GM19452 (cell line): ENCODE measurements around the gene SCAMP3.
"Not testable (repeated sequence)": the region's sequence is repeated elsewhere in the genome, so short reads cannot be mapped to it uniquely, and the experiment has no call there.

Experiments
- ATAC-seq: cut with Tn5 transposase; IDR thresholded peaks from one replicate; pipeline ENCODE4 v1.9.1; 2021; ENCODE audit not compliant: unreplicated experiment

SCAMP3 gene

DNA sequence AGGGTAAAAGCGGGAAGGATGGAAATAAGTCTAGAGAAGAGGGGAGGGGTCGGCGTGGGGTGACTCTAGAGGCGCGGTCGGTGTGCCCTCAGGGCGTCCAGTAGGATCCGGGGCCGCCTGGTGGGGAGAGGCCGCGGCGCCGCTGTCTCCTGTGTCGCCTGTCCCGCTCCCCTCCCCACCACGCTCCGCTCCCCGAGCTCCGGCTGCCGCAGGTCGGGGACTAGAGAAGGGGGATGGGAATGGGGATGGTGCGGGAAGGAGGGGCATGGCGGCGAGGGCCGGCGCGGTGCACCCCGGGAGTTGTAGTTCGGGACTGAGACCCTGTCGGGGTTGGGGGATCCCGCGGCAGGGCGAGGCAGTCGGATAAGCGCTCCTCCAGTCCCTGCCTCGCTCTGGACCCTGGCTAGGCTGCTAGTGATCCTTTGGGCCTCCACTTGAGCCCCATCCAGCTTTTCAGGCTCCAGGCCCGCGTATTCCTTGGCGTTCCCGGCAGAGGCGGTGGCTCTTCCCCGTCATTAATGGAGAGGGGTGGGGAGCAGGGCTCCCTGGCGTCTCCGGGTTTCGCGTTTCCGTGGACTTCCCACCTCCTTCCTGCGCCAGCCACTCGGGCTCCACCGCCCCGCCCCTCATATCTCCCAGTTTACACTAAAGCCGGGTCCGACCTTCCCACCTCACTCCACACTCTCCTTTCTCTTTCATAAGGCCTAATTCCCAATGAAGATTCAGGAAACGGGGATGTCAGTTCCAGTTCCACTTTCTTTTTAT lies 6.7 kb downstream of the SCAMP3 start, which contains the start of gene ENTREP3:
Gene ENTREP3 (minus strand): TSS at position 241 of the 765 bp plus-strand sequence. CDS start 606 bp downstream, outside the sequence.
- no peak for ATAC-seq

GRCh38 chr1:155254714-155255242 lies 7.4 kb downstream of the SCAMP3 start:
- ATAC-seq = no peak

DNA sequence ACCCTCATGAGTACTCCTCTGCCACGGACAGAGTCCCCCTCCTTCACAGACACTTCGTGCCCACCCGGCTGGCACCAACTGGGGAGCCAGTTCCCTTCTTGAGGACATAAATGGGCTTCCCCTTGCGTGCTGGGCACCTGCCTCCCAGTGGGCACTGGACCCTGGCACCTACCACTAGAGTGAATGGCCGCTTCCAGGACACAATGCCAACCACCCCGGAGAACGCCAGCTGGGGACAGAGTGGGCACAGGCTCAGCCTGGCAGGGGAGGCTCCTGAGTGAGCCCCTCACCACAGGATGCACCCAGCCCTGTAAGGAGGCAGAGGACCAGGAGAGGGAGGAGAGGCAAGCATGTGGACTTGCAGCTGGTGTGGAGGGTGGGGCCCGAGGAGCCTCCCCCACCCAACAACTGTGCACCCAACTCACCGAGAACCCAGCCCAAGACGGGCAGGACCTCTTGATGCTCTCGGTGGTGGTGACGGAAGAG lies 7.9 kb downstream of the SCAMP3 start:
- no peak for ATAC-seq

GRCh38 chr1:155253797-155254196 lies 8.4 kb downstream of the SCAMP3 start:
- no peak for ATAC-seq

- no peak for ATAC-seq
These were observed 9.0 kb downstream of the SCAMP3 start for GRCh38 chr1:155253208-155253607.

DNA sequence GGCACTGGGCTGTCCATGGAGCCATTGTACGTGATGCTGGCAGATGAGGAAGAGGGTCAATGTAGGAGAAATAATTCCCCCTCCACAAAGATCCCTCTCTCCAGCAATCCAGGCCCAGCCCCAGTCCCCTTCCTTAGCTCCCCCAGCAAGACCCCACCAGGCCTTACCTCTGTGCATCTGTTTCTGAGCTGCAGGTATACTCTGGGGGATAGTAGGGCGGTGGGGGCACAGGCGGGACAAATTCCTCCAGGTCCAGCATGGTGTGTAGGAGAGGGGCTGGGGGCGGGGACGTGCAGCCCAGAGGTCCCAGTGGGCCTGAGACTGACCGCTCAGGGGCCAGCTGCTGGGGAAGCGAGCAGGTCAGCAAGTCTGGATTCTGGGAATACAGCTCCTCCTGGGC lies 10.6 kb downstream of the SCAMP3 start:
- ATAC-seq = no peak

DNA sequence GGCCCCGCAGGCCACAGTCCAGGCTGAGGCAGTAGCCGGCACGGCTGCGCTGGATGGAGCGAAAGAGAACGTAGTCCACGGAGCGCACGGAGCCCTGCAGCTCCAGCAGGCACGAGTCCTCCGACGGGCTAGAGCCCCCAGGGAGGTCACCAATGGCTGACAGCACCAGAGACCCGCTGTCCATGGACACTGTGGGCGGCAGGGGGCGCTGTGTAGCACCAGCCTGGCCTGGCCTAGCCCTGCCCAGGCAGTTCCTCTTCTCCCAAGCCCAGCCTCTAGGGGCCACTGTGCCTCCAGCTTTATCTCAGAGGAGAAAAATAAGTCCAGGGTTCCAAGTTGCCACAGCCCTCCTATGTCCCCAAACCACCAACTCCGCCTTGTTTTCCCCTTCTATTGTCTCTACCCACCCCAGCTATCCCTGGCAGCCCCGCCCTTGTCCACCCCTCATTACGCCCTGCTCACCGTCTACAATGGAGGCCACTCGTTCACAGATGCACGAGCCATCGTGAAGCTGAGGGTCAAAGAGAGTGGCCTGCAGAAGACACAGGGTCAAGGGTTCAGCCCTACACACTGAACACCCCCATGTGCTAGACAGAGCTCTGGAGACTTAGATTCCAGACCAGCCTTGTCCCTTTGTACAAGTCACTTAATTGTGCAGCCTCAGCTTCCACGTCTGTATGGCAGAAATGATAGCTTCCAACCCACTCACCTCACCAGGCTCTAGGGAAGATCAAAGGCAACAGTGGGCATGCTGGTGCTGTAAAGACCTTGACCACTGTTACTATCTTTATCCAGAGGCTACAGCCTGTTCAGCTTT lies 11.3 kb downstream of the SCAMP3 start:
- ATAC-seq = peak; percentile 80

DNA sequence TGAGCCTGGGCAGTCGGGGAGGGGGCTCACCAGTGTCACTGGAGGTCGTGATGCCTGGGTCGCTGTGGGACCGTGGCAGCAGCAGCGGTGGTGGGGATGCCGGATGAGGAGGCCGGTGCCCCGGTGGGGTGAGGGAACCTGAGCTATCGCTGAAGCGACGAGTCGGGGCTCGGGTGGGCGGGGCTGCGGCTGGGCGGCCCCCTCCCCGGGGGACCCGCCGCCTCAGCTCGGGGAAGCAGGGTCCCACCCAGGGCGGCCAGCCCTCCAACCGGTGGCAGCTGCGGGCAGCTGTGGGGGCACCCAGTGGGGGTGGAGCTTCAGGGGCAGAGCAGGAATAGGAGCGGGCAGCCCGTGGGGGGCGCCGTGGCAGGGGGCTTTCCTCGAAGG lies 11.9 kb downstream of the SCAMP3 start:
- peak; percentile 13 for ATAC-seq

DNA sequence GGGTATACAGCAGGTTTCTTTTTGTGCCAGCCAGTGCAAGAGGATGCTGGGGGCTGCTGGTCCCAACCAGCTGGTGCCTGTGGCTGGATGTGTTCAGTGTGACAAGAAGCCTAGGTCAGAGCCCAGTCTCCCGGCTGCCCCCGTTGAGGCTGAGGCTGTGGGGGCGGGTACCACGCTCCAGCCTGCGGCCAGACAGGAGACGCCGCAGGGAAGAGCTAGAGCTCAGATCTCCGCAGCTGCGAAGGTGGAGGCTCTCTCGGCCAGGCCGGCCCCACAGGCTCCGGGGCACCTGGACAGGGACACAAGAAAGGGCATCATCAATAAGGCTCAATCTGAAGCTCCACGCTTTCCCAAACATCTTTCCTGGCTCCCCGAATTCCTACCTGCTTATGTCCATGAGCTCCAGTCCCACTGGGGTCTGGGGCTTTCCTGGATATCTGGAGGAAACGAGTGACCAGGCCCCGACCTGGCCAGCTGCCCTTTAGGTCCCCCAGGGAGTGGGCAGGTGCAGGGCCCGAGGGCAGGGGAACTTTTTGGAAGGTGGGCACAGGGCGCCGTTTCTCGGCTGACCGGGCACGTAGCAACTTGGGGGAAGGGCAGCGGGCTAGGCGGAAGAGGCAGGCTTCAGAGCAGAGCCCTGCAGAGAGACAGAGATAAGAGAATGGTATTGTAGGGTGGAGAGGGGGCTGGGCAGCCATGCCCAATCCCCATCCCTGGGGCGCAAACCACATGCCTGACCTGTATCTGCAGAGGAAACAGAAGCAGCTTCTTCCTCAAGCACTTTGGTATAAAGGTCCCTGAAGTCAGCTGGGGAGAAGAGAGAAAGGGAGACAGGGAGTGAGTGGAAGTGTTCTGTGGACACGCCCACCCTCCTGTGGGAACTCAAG lies 14.2 kb downstream of the SCAMP3 start:
- no peak for ATAC-seq

DNA sequence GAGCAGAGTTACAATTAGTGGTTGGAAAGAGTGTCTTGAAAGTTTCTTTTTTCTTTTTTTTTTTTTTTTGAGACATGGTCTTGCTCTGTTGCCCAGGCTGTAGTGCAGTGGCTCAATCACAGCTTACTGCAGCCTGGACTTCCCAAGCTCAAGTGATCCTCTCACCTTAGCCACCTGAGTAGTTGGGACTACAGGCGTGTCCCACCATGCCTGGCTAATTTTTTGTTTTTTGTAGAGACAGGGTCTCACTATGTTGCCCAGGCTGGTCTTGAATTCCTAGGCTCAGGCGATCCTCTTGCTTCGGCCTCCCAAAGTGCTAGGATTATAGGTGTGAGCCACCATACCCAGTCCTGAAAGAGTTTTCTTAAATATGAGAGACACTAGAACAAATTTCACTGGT lies 15.4 kb downstream of the SCAMP3 start:
- ATAC-seq = not testable (repeated sequence)

- no peak for ATAC-seq
These were observed 17.0 kb downstream of the SCAMP3 start for GRCh38 chr1:155245163-155245524.

DNA sequence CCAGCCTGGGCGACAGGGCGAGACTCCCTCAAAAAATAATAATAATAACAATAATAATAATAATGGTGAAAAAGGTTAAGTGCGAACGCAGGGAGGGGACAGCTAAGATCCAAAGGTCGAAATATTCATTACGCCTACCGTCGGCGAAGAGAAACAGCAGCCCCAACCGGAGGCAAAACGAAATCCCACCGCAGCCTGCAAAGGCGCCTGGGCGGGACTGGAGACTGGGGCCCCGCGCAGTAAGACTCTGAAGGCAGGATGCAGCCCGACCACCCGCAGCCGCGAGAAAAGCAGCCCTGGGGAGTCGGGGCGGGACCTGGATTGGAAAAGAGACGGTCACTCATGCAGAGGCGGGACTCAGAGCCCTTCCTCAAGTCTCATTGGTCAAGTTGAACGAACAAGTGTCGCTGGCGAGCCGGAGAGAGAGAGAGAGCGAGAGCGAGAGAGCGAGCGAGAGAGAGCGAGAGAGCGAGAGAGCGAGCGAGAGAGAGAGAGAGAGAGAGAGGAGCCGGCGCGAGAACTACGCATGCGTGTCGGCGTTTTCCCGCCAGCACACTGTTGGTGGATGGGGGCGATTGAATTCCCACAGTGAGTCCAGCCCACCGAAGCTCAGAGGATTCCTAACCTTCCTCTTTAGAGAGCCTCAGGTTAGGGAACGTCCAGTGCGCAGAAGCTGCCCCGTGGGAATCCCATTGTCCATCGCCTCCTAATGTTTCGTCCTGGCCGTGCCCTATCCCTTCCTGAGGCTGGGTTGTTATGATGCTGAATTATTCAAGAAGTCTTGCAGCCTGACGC lies 17.6 kb downstream of the SCAMP3 start:
- peak; percentile 83 for ATAC-seq

DNA sequence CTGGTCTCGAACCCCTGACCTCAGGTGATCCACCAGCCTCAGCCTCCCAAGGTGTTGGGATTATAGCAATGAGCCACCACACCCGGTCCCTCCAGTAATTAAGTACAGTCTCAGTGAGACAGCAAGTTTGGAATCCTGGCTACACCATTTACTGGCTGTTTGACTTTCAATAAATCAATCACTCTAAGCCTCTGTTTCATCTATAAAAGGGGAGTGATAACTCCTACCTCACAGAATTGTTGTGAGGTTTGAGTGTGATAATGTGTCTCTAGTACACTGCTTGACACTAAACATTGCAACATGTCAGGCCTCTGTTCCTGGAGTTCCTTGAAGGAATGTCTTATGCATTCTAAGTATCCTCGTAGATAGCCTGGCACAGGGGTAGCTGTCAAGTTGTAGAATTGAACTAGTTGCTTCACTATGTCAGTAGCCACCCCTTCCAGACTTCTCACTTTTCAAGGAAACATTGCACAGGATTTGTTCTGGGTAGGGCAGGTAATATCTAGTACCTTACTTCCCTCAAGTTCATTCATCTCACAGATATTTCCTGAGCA lies 19.3 kb downstream of the SCAMP3 start:
- no peak for ATAC-seq

DNA sequence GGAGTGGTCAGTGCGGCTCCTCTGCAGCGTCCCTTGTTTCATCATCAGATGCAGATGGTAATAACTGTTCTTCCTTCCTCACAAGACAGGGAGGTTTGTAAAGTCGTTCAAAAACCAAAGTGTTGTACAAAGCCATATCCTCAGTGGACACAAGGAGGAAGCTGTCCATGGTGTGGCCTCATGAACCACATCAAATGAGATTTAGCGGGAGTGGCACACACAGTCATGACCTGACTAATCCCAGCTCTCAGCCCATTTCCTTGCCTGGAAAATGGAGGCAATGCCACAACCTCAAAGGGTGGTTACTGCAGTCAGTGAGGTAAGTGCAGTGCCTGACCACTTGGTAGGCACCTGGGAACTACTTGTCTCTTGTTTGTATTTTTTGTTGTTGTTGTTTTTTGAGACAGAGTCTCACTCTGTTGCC lies 20.3 kb downstream of the SCAMP3 start:
- ATAC-seq = no peak

DNA sequence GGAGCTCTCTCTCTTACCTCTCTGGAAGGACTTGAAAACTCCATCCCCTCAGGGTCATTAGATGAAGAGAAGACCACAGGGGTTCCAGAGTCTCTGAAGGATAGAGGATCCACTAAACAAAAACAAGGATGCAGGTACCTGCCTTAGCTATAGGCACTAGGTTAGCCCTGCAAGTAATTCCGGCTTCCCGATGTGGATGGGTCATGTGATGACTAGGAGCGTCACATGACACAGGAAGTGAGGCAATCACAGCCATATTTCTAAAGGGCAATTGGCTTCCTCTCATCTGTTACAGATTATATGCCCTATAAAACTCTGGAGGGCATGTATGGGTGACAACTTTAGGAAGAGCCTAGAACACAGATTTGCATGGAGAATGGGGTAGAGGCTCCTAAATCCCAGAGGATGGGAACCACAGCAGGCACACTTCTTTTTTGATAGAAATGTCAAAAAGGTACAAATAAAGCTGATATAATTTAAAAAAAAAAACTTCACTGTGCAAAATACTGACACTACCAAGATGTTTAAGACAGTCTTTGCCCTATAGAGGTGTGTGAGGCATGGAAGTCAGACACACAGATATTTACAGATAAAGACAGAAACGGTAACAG lies 21.0 kb downstream of the SCAMP3 start:
- ATAC-seq = no peak

GRCh38 chr1:155236451-155236850 lies 25.7 kb downstream of the SCAMP3 start:
- no peak for ATAC-seq

DNA sequence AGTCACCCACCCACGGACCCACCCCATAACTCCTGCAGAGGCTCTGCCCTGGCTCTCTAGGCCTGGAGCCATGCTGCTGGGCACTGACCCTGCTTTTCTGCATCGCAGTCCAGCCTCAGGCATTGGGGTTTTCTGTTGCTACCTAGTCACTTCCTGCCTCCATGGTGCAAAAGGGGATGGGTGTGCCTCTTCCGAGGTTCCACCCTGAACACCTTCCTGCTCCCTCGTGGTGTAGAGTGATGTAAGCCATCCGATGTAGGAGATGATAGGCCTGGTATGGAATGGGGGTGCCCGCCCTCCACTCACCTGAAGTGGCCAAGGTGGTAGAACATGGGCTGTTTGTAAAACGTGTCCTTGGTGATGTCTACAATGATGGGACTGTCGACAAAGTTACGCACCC lies 26.8 kb downstream of the SCAMP3 start:
- not testable (repeated sequence) for ATAC-seq

DNA sequence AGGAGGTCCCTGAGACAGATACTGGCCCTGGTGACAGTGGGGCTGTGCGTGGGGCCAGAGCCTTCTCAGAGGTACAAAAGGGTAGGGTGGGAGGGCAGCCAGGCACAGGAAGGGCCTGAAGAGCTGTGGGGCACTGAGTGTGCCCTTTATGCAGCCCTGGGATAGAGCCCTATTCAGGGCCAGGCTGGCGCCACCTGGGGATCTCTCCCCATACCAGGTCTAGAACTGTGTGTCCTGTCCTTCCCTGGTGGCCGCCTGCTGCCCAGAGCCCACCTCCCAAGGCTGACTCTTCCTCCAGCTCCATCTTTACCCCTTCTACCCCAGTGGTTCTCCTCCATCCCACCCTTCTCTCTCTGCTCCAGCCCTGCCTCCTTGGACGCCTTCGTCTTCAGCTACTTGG lies 28.7 kb downstream of the SCAMP3 start:
- ATAC-seq = not testable (repeated sequence)
